ENCODE results near the gene OR2A14. TPM values are rescaled to one million over a fixed set of nuclear protein-coding genes. Genes with fewer than 3 reads are reported as not detected.

OR2A14 gene
- total RNA-seq, 1 donor from 2014 or later: not detected

DNA sequence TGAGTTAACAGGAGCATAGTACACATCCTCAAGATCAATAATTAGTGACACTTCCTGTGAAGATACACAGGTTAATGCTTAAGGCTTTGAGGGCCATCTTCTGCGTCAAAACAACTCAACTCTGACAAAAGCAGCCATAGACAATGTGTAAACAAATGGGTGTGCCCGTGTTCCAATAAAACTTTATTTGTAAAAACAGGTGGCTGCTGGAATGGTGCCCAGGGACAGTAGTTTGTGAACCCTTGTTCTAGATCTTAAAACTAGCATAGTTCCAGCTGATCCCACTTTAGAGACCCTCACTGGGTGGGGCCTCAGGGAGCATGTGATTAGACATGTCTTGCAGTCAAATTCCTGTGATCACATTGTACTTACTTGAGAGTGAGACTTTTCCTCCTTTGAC, 7.8 kb downstream of the OR2A14 start:
- no peak for DNase-seq (ENCODE audit: low spot score, unreplicated experiment)
- H3K27me3 Mint-ChIP-seq: no peaks in the 10 kb centered on the region
- no peaks in the 10 kb centered on the region for H3K36me3 Mint-ChIP-seq (ENCODE audit: insufficient read depth)
- H3K27ac Mint-ChIP-seq: no peak overlapping the region
- peaks cover 3% of the 10 kb centered on the region for H3K4me1 Mint-ChIP-seq (ENCODE audit: low read depth)
- no peaks in the 10 kb centered on the region for H3K9me3 Mint-ChIP-seq (ENCODE audit: low read depth)
- TF ChIP-seq, protein P1, sequence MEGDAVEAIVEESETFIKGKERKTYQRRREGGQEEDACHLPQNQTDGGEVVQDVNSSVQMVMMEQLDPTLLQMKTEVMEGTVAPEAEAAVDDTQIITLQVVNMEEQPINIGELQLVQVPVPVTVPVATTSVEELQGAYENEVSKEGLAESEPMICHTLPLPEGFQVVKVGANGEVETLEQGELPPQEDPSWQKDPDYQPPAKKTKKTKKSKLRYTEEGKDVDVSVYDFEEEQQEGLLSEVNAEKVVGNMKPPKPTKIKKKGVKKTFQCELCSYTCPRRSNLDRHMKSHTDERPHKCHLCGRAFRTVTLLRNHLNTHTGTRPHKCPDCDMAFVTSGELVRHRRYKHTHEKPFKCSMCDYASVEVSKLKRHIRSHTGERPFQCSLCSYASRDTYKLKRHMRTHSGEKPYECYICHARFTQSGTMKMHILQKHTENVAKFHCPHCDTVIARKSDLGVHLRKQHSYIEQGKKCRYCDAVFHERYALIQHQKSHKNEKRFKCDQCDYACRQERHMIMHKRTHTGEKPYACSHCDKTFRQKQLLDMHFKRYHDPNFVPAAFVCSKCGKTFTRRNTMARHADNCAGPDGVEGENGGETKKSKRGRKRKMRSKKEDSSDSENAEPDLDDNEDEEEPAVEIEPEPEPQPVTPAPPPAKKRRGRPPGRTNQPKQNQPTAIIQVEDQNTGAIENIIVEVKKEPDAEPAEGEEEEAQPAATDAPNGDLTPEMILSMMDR (IDR thresholded peaks at IDR 0.05; ENCODE audit: unreplicated experiment): no peak
- H3K4me3 Mint-ChIP-seq (ENCODE audit: low read depth): no peak overlapping the region

DNA sequence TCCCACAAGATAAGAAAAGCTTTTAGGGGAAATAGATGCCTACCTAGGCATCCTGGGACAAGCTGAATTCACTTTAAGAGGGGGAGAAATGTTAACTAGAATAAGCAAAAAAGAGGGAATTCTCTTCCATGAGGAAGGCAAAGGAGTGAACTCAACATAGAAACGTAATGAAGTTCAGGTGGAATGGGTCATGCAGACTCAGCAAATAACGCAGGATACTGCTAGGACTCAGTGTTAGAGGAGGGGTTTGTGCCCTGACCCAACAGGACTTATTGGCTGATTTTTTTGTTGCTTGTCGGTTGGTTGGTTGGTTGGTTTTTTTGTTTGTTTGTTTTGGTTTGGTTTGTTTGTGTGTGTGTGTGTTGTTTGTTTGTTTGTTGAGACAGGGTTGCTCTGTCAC, 9.3 kb downstream of the OR2A14 start:
- Mint-ChIP-seq H3K4me1 (ENCODE audit: low read depth) (peaks cover 3% of the 10 kb centered on the region), H3K36me3 (ENCODE audit: insufficient read depth) (no peaks in the 10 kb centered on the region), H3K27ac (no peak overlapping the region), H3K4me3 (ENCODE audit: low read depth) (no peak overlapping the region), H3K27me3 (no peaks in the 10 kb centered on the region), H3K9me3 (ENCODE audit: low read depth) (no peaks in the 10 kb centered on the region)
- TF ChIP-seq, protein P1 (IDR thresholded peaks at IDR 0.05; ENCODE audit: unreplicated experiment): no peak
- DNase-seq (ENCODE audit: low spot score, unreplicated experiment): no peak

DNA sequence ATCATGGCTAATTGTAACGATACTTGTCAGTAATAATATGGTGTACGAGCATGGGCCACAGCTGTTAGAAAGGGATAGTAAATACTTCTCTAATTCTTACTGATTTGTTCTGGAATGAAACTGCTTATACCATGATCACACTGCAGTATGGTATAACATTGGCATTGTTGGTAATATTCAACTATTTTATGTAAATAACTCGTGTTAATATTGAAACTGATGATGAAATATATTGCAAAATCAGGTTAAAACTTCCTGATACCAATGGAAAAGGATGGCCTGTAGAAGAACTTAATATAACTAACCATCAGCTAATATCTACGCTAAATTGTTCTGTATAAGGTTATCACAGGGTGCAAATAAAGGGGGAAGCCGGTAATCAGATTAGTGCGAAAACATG, 10.3 kb downstream of the OR2A14 start:
- no peak overlapping the region for H3K27ac Mint-ChIP-seq
- H3K36me3 Mint-ChIP-seq (ENCODE audit: insufficient read depth): no peaks in the 10 kb centered on the region
- no peaks in the 10 kb centered on the region for H3K9me3 Mint-ChIP-seq (ENCODE audit: low read depth)
- TF ChIP-seq, protein P1 (IDR thresholded peaks at IDR 0.05; ENCODE audit: unreplicated experiment): no peak
- DNase-seq (ENCODE audit: low spot score, unreplicated experiment): no peak
- H3K4me1 Mint-ChIP-seq (ENCODE audit: low read depth): peaks cover 3% of the 10 kb centered on the region
- H3K4me3 Mint-ChIP-seq (ENCODE audit: low read depth): no peak overlapping the region
- H3K27me3 Mint-ChIP-seq: no peaks in the 10 kb centered on the region

DNA sequence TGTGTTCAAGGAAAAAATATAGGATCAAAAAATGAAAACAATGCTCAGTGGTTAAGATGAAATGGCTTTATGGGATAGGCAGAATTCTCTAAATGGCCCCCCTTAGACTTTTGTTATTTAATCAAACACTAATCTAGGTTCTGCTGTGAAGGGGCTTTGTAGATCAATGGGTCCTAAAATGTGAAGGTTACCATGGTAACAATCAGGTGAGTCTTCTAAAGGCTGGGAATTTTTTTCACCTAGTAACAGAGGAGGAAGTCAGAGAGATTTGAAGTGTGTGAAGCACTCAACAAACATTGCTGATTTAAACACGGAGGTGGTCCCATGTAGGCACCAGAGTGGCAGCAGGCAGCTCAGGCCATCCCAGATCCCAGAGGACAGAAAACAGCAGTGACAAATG, 11.1 kb downstream of the OR2A14 start:
- Mint-ChIP-seq H3K4me3 (ENCODE audit: low read depth) (no peak overlapping the region), H3K9me3 (ENCODE audit: low read depth) (no peaks in the 10 kb centered on the region), H3K27me3 (no peaks in the 10 kb centered on the region)

DNA sequence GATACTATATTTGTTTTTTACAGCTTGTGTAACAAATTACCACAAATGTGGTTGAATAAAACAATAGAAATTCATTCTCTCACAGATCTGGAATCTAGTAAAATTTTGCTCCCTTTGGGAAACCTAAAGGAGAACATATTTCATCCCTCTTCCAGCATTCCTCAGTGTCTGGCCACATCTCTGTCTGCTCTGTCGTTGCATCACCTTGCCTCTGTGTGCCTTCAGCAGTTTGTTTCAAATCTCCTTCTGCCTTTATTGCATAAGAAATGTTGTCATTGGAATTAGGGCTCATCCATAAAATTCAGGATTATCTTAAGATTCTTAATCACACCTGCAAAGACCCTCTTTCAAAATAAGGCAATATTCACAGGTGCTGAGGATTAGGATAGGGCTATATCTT, 14.5 kb downstream of the OR2A14 start:
- Mint-ChIP-seq H3K4me1 (ENCODE audit: low read depth) (peaks cover 3% of the 10 kb centered on the region), H3K9me3 (ENCODE audit: low read depth) (no peaks in the 10 kb centered on the region), H3K27me3 (no peaks in the 10 kb centered on the region), H3K4me3 (ENCODE audit: low read depth) (no peak overlapping the region), H3K36me3 (ENCODE audit: insufficient read depth) (no peaks in the 10 kb centered on the region), H3K27ac (no peak overlapping the region)
- TF ChIP-seq, protein P1 (IDR thresholded peaks at IDR 0.05; ENCODE audit: unreplicated experiment): no peak
- no peak for DNase-seq (ENCODE audit: low spot score, unreplicated experiment)

More for the DNA sequence above, 11.1 kb downstream of the OR2A14 start:
- H3K36me3 Mint-ChIP-seq (ENCODE audit: insufficient read depth): no peaks in the 10 kb centered on the region
- peak overlapping the region; percentile 53 for H3K27ac Mint-ChIP-seq
- no peak for DNase-seq (ENCODE audit: low spot score, unreplicated experiment)
- peaks cover 3% of the 10 kb centered on the region for H3K4me1 Mint-ChIP-seq (ENCODE audit: low read depth)
- TF ChIP-seq, protein P1 (IDR thresholded peaks at IDR 0.05; ENCODE audit: unreplicated experiment): no peak

All from progenitor cell of endocrine pancreas (in vitro differentiated cells).